KOPT-K1 (cell line): ENCODE results near the gene C5AR1.
"Not testable (repeated sequence)": the region's sequence is repeated elsewhere in the genome, so short reads cannot be mapped to it uniquely, and the experiment has no call there.

ENCODE experiments used
- H3K27ac ChIP-seq: fragments of 200-600 bp; sonication (generic); 2 replicates; pipeline ENCODE4 v1.5.1; 2016; ENCODE audit warnings: antibody characterized with exemption, mild to moderate bottlenecking, low read depth, low read length; ENCODE audit not compliant: poor library complexity, severe bottlenecking
- H3K36me3 ChIP-seq: fragments of 200-600 bp; sonication (generic); 2 replicates; pipeline ENCODE4 v1.5.1; 2017; ENCODE audit warnings: antibody characterized with exemption, mild to moderate bottlenecking, low read length, moderate library complexity; ENCODE audit not compliant: insufficient read depth
- H3K9me3 ChIP-seq: fragments of 200-600 bp; sonication (generic); 2 replicates; pipeline ENCODE4 v1.5.1; 2017; ENCODE audit warnings: antibody characterized with exemption, low read length, mild to moderate bottlenecking; ENCODE audit not compliant: insufficient read depth, poor library complexity, severe bottlenecking

The C5AR1 gene

DNA sequence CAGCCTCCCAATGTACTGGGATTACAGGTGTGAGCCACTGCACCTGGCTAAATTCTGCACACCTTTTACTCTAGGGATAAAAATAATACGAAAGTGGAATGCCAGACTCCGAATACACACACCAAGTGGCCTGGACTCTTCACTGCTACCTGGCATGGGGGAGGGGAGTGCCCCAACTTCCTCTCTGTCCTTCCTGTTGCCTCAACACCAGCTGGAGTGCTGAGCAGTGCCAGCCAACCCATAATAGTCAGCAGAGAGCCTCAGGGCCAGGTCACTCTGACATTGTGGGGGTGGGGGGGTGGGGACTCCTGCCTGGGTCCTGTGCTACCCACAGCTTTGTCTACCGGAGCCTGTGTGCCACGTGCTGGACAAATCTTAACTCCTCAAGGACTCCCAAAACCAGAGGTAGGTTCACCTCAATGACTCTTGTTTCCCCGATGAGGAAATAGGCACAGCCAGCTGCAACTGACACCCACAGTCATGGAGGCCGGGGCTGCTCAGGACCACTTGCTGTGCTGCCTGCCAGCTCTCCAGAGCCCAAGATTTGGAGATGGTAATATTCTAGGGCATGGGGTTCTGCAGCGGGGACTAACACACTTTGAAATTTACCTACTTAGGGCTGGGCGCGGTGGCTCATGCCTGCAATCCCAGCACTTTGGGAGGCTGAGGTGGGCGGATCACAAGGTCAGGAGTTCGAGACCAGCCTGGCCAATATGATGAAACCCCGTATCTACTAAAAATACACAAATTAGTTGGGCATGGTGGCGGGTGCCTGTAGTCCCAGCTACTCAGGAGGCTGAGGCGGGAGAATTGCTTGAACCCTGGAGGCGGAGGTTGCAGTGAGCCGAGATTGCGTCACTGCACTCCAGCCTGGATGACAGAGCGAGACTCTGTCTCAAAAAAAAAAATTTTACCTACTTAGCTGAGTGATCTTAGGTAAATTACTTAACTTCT lies 27.4 kb downstream of the C5AR1 start:
- not testable (repeated sequence) for H3K9me3 ChIP-seq, H3K27ac ChIP-seq, H3K36me3 ChIP-seq

DNA sequence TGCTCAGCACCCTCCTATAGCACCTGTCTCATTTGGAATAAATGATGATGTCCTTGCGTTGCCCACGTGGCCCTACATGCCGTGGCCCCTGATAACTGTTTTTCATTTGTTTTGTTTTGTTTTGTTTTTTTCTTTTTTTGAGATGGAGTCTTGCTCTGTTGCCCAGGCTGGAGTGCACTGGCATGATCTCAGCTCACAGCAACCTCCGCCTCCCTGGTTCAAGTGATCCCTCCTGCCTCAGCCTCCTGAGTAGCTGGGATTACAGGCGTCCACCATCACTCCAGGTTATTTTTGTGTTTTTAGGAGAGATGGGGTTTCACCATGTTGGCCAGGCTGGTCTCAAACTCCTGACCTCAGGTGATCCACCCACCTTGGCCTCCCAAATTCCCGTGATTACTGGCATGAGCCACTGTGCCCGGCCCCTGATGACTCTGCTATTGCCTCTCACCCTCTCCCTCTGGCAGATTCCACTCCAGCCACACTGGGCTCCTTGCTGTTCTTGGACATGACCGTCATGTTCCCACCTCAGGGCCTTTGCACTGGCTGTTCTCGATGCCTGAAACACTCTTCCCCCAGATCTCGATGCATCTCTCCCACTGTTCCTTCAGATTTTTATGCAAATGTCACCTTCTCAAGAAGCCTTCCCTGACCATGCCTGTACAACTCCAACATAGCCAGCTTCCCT lies 29.7 kb downstream of the C5AR1 start:
- Histone ChIP-seq H3K27ac (no peak overlapping the region), H3K9me3 (no peaks in the 10 kb centered on the region), H3K36me3 (no peaks in the 10 kb centered on the region)

DNA sequence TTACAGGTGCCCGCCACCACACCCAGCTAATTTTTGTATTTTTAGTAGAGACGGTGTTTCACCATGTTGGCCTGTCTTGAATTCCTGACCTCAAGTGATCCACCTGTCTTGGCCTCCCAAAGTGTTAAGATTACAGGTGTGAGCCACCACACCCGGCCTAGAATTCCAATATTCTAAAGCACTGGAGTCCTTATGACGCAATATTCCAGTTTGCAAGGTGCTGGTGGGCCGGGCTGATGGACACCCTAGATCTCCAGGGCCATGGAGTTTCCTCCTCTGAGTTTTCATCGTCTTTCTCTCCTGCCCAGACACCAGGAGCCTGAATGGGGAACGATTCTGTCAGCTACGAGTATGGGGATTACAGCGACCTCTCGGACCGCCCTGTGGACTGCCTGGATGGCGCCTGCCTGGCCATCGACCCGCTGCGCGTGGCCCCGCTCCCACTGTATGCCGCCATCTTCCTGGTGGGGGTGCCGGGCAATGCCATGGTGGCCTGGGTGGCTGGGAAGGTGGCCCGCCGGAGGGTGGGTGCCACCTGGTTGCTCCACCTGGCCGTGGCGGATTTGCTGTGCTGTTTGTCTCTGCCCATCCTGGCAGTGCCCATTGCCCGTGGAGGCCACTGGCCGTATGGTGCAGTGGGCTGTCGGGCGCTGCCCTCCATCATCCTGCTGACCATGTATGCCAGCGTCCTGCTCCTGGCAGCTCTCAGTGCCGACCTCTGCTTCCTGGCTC lies 31.0 kb downstream of the C5AR1 start:
- H3K27ac ChIP-seq = no peak overlapping the region
- no peaks in the 10 kb centered on the region for H3K36me3 ChIP-seq
- no peaks in the 10 kb centered on the region for H3K9me3 ChIP-seq

DNA sequence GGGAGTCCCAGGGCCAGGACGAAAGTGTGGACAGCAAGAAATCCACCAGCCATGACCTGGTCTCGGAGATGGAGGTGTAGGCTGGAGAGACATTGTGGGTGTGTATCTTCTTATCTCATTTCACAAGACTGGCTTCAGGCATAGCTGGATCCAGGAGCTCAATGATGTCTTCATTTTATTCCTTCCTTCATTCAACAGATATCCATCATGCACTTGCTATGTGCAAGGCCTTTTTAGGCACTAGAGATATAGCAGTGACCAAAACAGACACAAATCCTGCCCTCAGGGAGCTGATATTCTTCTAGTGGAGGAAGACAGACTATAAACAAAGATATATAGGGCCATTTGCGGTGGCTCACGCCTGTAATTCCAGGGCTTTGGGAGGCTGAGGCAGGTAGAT lies 32.1 kb downstream of the C5AR1 start:
- Histone ChIP-seq H3K27ac (no peak overlapping the region), H3K36me3 (no peaks in the 10 kb centered on the region), H3K9me3 (no peaks in the 10 kb centered on the region)

DNA sequence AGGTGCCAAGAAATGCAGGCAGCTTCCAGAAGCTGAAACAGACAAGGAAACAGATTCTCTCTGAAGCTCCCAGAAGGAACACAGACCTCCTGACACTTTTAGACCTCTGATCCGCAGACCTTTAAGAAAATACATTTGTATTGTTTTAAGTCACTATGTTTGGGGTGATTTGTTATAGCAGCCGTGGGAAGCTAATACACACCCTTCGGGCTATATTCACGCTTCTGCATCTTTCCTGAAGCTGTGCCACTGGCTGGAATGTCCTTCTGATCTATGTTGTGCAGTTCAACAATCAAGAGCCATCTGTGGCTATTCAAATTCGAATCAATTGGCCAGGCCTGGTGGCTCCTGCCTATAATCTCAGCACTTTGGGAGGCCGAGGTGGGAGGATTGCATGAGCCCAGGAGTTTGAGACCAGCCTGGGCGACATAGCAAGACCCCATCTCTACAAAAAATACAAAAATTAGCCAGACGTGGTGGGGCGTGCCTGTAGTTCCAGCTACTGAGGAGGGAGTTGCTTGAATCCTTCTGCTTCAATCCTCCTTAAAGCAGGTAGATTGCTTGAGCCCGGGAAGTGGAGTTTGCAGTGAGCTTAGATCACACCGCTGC lies 33.6 kb downstream of the C5AR1 start:
- Histone ChIP-seq H3K36me3 (no peaks in the 10 kb centered on the region), H3K27ac (no peak overlapping the region), H3K9me3 (no peaks in the 10 kb centered on the region)

DNA sequence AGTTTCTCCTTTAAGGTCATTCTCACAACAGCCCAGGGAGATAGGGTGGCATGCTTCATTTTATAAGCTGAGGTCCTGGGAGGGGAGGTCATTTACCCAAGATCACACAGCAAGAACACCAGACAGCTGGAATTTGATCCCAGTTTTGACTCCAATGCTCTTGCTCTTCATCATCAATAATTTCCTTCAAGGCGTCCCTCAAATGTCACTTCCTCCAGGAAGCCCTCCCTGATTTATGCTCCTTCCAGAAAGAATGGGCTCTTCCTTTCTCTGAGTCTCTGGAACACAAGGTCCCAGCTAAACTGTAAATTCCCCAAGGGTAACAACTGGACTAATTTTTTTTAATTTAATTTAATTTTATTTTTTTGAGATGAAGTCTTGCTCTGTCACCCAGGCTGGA lies 34.8 kb downstream of the C5AR1 start:
- H3K9me3 ChIP-seq = no peaks in the 10 kb centered on the region
- H3K27ac ChIP-seq = no peak overlapping the region

DNA sequence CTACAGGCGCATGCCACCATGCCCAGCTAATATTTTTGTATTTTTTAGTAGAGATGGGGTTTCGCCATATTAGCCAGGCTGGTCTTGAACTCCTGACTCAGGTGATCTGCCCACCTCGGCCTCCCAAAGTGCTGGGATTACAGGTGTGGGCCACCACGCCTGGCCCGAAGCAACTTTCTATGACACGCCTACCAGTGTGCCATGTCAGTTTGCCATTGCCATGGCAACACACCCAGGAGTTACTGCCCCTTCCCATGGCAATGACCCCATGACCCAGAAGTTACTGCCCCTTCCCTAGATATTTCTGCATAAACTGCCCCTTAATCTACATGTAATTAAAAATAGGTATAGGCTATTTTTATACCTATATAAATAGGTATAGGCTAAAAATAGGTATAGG lies 36.4 kb downstream of the C5AR1 start:
- H3K27ac ChIP-seq, H3K36me3 ChIP-seq, H3K9me3 ChIP-seq: not testable (repeated sequence)

More for the DNA sequence above, 34.8 kb downstream of the C5AR1 start:
- H3K36me3 ChIP-seq = no peaks in the 10 kb centered on the region

DNA sequence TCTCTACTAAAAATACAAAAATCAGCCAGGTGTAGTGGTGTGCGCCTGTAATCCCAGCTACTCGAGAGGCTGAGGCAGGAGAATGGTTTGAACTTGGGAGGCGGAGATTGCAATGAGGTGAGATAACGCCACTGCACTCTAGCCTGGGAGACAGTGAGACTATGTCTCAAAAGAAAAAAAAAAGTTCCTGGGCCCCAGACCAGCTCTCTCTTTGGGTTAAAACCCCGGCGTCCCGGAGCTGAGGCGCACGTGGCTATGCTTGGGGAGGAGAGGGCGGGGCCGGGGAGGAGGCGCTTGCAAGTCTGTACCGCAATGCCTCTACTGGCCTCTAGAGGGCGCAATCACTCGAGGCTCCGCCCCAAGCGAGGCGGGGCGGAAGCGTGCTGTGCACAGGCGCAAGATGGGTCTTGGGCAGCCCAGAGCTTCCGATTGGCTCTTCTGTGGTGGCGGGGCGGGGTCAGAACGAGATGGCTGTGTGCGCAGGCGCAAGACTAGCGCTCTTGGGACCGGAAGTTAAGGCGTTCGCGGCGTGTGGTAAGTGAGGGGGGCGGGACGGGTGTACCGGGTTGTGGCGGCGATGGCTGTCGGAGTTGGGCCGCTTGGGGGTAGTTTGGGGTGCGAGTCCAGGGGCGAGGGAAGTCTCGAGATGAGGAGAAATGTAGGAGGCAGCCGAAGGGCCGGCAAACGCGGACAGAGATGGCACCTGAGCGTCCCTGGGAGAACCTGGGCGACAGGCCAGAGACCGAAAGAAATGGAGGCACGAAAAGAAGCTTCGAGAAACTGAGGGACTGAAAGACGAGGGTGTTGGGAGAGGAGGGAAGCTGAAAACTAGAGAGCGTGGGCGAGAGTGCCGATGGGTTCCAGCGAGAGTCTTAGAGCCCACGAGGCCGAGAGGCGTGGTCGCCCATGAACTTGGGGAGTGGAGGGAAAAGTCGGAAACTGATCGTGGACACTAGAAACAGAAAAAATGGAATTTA lies 39.4 kb downstream of the C5AR1 start, which contains the start of gene DHX34:
Gene DHX34 (plus strand): TSS at position 497 of the 977 bp plus-strand sequence. CDS start 3,716 bp downstream, outside the sequence.
- Histone ChIP-seq H3K27ac (peak within 1 kb of the TSS; percentile 80), H3K36me3 (peaks cover 21% of the 10 kb centered on the region), H3K9me3 (no peaks in the 10 kb centered on the region)

DNA sequence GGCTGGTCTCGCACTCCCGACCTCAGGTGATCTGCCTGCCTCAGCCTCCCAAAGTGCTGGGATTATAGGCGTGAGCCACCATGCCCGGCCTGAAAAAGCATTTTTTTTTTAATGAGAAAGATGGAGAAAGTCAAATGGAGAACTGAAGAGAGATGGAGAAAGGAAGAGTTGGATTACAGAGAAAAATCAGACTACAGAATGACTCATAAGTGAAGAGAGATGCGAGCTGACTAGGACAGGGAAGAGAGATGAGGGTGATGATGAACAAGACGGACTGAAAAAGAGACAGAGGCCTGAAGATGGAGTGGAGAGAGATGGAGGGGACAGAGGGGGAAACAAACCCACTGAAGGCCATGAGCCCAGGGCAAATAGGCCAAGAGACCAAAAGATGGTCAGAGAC lies 41.0 kb downstream of the C5AR1 start:
- Histone ChIP-seq H3K9me3 (no peaks in the 10 kb centered on the region), H3K27ac (no peak overlapping the region), H3K36me3 (peaks cover 36% of the 10 kb centered on the region)

DNA sequence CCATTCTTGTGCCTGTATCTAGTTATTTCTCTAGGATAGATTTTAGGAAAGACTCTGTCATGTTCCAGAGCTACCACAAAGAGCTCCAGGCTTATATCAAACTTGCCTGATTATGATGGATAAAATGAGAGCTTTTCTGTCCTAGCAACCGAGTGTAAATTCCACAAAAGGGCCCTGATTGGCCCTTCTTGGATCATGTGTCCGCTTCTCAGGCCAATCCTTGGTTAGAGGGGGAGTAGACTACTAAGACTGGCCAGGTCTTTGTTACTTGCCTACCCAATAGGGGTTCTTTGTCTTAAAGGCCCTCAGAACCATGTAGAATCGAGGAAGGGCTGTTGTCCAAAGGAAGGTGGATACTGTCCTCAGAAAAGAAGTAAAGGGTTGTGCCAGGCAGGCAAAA lies 41.9 kb downstream of the C5AR1 start:
- Histone ChIP-seq H3K9me3 (no peaks in the 10 kb centered on the region), H3K36me3 (peaks cover 45% of the 10 kb centered on the region), H3K27ac (no peak overlapping the region)

DNA sequence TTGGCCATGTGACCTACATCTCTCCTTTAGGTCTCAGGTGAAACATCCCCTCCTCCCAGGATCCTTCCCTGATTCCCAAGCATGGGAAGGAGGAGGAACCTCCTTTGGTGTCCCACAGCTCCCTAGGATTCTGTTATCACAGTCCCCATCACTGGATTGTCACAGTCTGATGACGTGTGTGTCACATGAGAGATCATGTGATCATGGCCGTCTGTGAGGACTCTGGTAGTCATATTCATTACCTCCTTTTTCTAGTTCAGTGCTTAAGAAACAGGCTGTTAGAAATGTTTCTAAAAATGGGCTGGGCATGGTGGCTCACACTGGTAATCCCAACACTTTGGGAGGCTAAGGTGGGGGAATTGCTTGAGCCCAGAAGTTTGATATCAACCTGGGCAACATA lies 42.4 kb downstream of the C5AR1 start:
- Histone ChIP-seq H3K9me3 (no peaks in the 10 kb centered on the region), H3K36me3 (peaks cover 50% of the 10 kb centered on the region), H3K27ac (no peak overlapping the region)

DNA sequence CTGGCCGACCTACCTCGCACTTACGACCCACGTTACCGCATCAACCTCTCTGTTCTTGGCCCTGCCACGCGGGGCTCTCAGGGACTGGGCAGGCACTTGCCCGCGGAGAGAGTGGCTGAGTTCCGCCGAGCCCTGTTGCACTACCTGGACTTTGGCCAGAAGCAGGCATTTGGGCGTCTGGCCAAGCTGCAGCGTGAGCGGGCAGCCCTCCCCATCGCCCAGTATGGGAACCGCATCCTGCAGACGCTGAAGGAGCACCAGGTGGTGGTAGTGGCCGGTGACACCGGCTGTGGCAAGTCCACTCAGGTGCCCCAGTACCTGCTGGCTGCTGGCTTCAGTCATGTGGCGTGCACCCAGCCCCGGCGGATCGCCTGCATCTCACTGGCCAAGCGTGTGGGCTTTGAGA lies 43.6 kb downstream of the C5AR1 start:
- Histone ChIP-seq H3K27ac (no peak overlapping the region), H3K36me3 (peaks cover 63% of the 10 kb centered on the region), H3K9me3 (no peaks in the 10 kb centered on the region)

DNA sequence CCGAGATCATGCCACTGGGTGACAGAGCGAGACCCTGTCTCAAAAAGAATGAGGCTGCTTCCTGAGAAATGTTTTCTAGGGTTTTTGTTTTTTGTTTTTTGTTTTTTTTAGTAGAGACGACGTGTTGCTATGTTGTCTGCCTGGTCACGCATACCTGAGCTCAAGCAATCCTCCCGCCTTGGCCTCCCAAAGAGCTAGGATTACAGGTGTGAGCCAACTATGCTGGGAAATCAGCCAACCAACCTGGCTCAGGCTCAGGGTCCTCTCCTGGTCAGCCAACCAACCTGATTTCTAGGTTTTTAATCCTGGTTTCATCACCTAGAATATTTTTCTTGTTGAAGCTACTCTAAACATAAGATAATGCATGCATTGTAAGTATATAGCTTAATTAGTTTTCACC lies 47.2 kb downstream of the C5AR1 start:
- Histone ChIP-seq H3K36me3 (peaks cover 98% of the 10 kb centered on the region), H3K9me3 (no peaks in the 10 kb centered on the region), H3K27ac (no peak overlapping the region)
